Measurements from ENCODE around the gene POLR3A. TPM values are rescaled to one million over a fixed set of nuclear protein-coding genes. Genes with fewer than 3 reads are reported as not detected.

POLR3A gene
- polyA plus RNA-seq, 1 donor (not counting 4 experiments of a cell fraction or from before 2014, with no cell fraction given) = 15.5 TPM

DNA sequence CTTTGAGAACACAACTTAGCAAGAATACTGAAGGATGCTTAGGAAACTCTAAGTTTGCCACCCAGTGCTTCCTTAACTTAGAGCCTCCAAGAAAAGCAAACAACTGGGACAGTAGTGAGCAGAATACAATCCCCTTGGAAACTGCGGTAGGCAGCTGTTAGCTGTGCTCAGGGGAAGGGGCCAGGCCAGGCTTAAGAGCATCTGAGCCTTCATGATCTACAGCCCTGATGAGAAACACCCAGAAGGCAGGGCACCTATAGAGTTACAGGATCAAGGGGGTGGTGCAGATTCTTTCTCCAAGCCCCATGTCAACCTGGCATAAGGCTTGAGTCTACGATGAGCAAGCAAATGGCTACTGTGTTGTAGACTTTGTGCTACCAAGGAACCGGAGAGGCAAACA, 51.4 kb downstream of the POLR3A start:
- Histone ChIP-seq H2AFZ (ENCODE audit: control insufficient read depth, low read length) (no peak overlapping the region), H3K36me3 (ENCODE audit: control insufficient read depth in 2 of 2, extremely low read depth in 1 of 2, insufficient read depth in 2 of 2, low read length in 2 of 2) (peaks cover 34 to 36% of the 10 kb centered on the region in 2 experiments), H3K4me3 (ENCODE audit: control insufficient read depth in 2 of 3, extremely low read depth in 1 of 3, insufficient read depth in 2 of 3, low read depth in 1 of 3, low read length in 3 of 3) (no peak overlapping the region), H3K4me1 (ENCODE audit: control insufficient read depth, extremely low read depth, insufficient read depth, low read length) (no peaks in the 10 kb centered on the region), H3K9me3 (ENCODE audit: control insufficient read depth, low read depth, low read length) (no peaks in the 10 kb centered on the region), H3K9me1 (ENCODE audit: control insufficient read depth, extremely low read depth, insufficient read depth, low read length) (no peaks in the 10 kb centered on the region), H3K4me2 (ENCODE audit: control insufficient read depth, extremely low read depth, insufficient read depth, low read depth, low read length) (no peak overlapping the region), H3K27ac (ENCODE audit: control insufficient read depth, insufficient read depth, low read length) (no peak overlapping the region), H3K79me2 (ENCODE audit: control insufficient read depth, insufficient read depth, low read length) (no peaks in the 10 kb centered on the region), H3K27me3 (ENCODE audit: control insufficient read depth, extremely low read depth, insufficient read depth, low read length) (no peaks in the 10 kb centered on the region), H4K20me1 (ENCODE audit: control insufficient read depth, extremely low read depth, insufficient read depth, low read length) (no peaks in the 10 kb centered on the region), H3K9ac (ENCODE audit: control insufficient read depth, extremely low read depth, insufficient read depth, low read length) (no peak overlapping the region)
- dilution Hi-C loops (cut with MboI; ENCODE audit: extremely low pct_ligation_motif_present, low sequenced_read_pairs) = no loop called here
- TF ChIP-seq EZH2 (IDR thresholded peaks at IDR 0.05; ENCODE audit: low read length) = no peak
- TF ChIP-seq CTCF (optimal IDR thresholded peaks at IDR 0.05 in 1 of 3, IDR thresholded peaks at IDR 0.05 in 1 of 3, conservative IDR thresholded peaks at IDR 0.05 in 1 of 3; ENCODE audit: extremely low read depth in 1 of 3, insufficient read depth in 2 of 3, low read length in 3 of 3) = no peak
- FAIRE-seq = no peak
- no peak for DNase-seq (ENCODE audit: low read depth, low spot score)

GRCh38 chr10:77977016-77977415, 52.3 kb downstream of the POLR3A start:
- Histone ChIP-seq H4K20me1 (ENCODE audit: control insufficient read depth, extremely low read depth, insufficient read depth, low read length) (no peaks in the 10 kb centered on the region), H3K4me2 (ENCODE audit: control insufficient read depth, extremely low read depth, insufficient read depth, low read depth, low read length) (no peak overlapping the region), H3K79me2 (ENCODE audit: control insufficient read depth, insufficient read depth, low read length) (no peaks in the 10 kb centered on the region), H3K9ac (ENCODE audit: control insufficient read depth, extremely low read depth, insufficient read depth, low read length) (no peak overlapping the region), H3K9me3 (ENCODE audit: control insufficient read depth, low read depth, low read length) (no peaks in the 10 kb centered on the region), H3K27ac (ENCODE audit: control insufficient read depth, insufficient read depth, low read length) (no peak overlapping the region), H3K4me3 (ENCODE audit: control insufficient read depth in 2 of 3, extremely low read depth in 1 of 3, insufficient read depth in 2 of 3, low read depth in 1 of 3, low read length in 3 of 3) (no peak overlapping the region), H3K4me1 (ENCODE audit: control insufficient read depth, extremely low read depth, insufficient read depth, low read length) (no peaks in the 10 kb centered on the region), H3K9me1 (ENCODE audit: control insufficient read depth, extremely low read depth, insufficient read depth, low read length) (no peaks in the 10 kb centered on the region), H3K36me3 (ENCODE audit: control insufficient read depth in 2 of 2, extremely low read depth in 1 of 2, insufficient read depth in 2 of 2, low read length in 2 of 2) (peaks cover 24 to 29% of the 10 kb centered on the region in 2 experiments), H2AFZ (ENCODE audit: control insufficient read depth, low read length) (no peak overlapping the region), H3K27me3 (ENCODE audit: control insufficient read depth, extremely low read depth, insufficient read depth, low read length) (no peaks in the 10 kb centered on the region)
- dilution Hi-C loops (cut with MboI; ENCODE audit: extremely low pct_ligation_motif_present, low sequenced_read_pairs) = no loop called here
- TF ChIP-seq CTCF (optimal IDR thresholded peaks at IDR 0.05 in 1 of 3, IDR thresholded peaks at IDR 0.05 in 1 of 3, conservative IDR thresholded peaks at IDR 0.05 in 1 of 3; ENCODE audit: extremely low read depth in 1 of 3, insufficient read depth in 2 of 3, low read length in 3 of 3) (no peak), EZH2 (IDR thresholded peaks at IDR 0.05; ENCODE audit: low read length) (no peak)
- no peak for DNase-seq (ENCODE audit: low read depth, low spot score)
- no peak for FAIRE-seq

Measured in keratinocyte (primary cell).